Hematopoietic multipotent progenitor cell treated with erythropoietin and hydrocortisone succinate and interleukin-3 and kit ligand, for 15 days (in vitro differentiated cells): ENCODE data around the gene PHKA2.
"Not testable (repeated sequence)": the region's sequence is repeated elsewhere in the genome, so short reads cannot be mapped to it uniquely, and the experiment has no call there.

Experiments
- DNase-seq: peaks from one replicate; pipeline ENCODE4 v3.0.0-alpha.2; 2015; ENCODE audit warnings: low spot score

Gene PHKA2

GRCh38 chrX:18983666-18984380 is at the start of gene PHKA2:
Gene PHKA2 (minus strand): TSS chrX:18984114. CDS start chrX:18983932, 182 bp downstream.
- no peak for DNase-seq

GRCh38 chrX:19030805-19031204 is 46.9 kb upstream of the PHKA2 start:
- no peak for DNase-seq

- DNase-seq, result no peak
Measured at GRCh38 chrX:19028560-19028959, 44.6 kb upstream of the PHKA2 start.

- no peak for DNase-seq
Measured at GRCh38 chrX:19024366-19024765, 40.5 kb upstream of the PHKA2 start.

GRCh38 chrX:19019996-19020395 is 36.1 kb upstream of the PHKA2 start:
- no peak for DNase-seq

- DNase-seq, result no peak
Measured at GRCh38 chrX:19017271-19017670, 33.4 kb upstream of the PHKA2 start.

GRCh38 chrX:19016614-19017013 is 32.7 kb upstream of the PHKA2 start:
- not testable (repeated sequence) for DNase-seq

GRCh38 chrX:19007868-19008267 is 24.0 kb upstream of the PHKA2 start:
- no peak for DNase-seq

GRCh38 chrX:19007011-19007410 is 23.1 kb upstream of the PHKA2 start:
- DNase-seq, result no peak

- no peak for DNase-seq
Measured at GRCh38 chrX:19005909-19006308, 22.0 kb upstream of the PHKA2 start.

- no peak for DNase-seq
Measured at GRCh38 chrX:19003756-19004155, 19.8 kb upstream of the PHKA2 start.

GRCh38 chrX:18998653-18999052 is 14.7 kb upstream of the PHKA2 start:
- no peak for DNase-seq

GRCh38 chrX:18997916-18998315 is 14.0 kb upstream of the PHKA2 start:
- no peak for DNase-seq

- DNase-seq, result no peak
Measured at GRCh38 chrX:18996536-18996935, 12.6 kb upstream of the PHKA2 start.

- DNase-seq, result no peak
Measured at GRCh38 chrX:18995221-18995620, 11.3 kb upstream of the PHKA2 start.

GRCh38 chrX:18994713-18995112 is 10.8 kb upstream of the PHKA2 start:
- no peak for DNase-seq

- no peak for DNase-seq
Measured at GRCh38 chrX:18992829-18993228, 8.9 kb upstream of the PHKA2 start.

GRCh38 chrX:18985186-18985435 is 1.2 kb upstream of the PHKA2 start:
- DNase-seq, result no peak

- DNase-seq, result peak; percentile 84
Measured at GRCh38 chrX:18984381-18985185, 669 bp upstream of the PHKA2 start.

GRCh38 chrX:18981124-18981807 is 2.6 kb downstream of the PHKA2 start:
- no peak for DNase-seq

- DNase-seq, result not testable (repeated sequence)
Measured at GRCh38 chrX:18980262-18980661, 3.7 kb downstream of the PHKA2 start.

GRCh38 chrX:18974993-18975392 is 8.9 kb downstream of the PHKA2 start:
- DNase-seq, result no peak

GRCh38 chrX:18973527-18974192 is 10.3 kb downstream of the PHKA2 start:
- no peak for DNase-seq
